ENCODE results near the gene GPR107.

Gene GPR107

DNA sequence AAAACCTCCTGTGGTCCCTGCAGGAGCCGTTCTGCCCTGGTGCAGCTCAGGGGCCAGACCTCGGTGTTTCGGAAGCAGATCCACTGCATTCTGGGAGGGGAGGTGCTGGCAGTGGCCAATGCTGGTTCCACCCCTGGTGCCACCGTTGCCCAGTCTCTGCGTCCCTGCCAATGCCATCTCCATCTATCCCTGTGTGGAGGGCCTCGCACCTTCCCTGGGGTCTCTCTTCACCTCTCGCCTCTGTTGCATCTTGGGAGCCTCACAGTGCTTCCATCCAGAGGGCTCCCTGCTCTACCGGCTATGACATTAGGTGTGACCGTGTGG, 133.8 kb downstream of the GPR107 start:
- Histone ChIP-seq H3K9ac (ENCODE audit: insufficient read length) (no peak overlapping the region), H3K4me3 (no peak overlapping the region)
- TF ChIP-seq FOXP2 (optimal IDR thresholded peaks at IDR 0.05; ENCODE audit: control extremely low read depth, extremely low read length, insufficient read depth) = no peak
- TF ChIP-seq POLR2AphosphoS5 (IDR thresholded peaks at IDR 0.05; ENCODE audit: borderline replicate concordance, low read depth, low read length) = no peak
- no peak for TF ChIP-seq EZH2 (IDR thresholded peaks at IDR 0.05)

DNA sequence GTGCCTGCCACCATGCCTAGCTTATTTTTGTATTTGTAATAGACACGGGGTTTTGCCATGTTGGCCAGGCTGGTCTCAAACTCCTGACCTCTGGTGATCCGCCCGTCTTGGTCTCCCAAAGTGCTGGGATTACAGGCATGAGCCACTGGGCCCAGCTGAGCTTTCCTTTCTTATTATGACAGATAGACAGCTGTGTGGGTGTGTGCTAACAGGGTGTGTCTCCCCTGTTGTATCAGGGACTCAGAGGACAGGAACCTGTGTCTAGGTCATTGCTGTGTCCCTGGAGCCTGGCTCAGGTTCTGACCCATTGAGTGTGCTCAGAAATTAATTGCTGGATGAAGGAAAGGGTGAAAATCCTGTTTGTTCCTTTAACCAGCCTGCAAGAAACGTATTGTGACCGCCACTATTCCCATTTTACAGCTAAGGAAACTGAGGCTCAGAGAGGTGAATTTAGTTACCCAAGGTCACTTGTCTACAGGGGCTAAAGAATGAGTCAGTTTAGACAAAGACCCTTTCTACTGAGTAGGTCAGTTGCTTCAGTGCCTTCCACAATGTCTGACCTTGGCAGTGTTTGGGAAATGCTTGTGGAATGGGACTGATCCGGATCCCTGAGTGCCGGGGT, 135.3 kb downstream of the GPR107 start:
- Histone ChIP-seq H3K9ac (ENCODE audit: insufficient read length) (no peak overlapping the region), H3K4me3 (no peak overlapping the region)
- DNase-seq (ENCODE audit: low read depth, low spot score) = no peak

More for the DNA sequence above, 133.8 kb downstream of the GPR107 start:
- H3K36me3 ChIP-seq (ENCODE audit: insufficient read depth, low read length) = no peaks in the 10 kb centered on the region
- no peaks in the 10 kb centered on the region for H3K9me3 ChIP-seq (ENCODE audit: low read depth, low read length)
- no peak overlapping the region for H3K27ac ChIP-seq
- no peak for DNase-seq (ENCODE audit: low read depth, low spot score)

More for the DNA sequence above, 135.3 kb downstream of the GPR107 start:
- H3K36me3 ChIP-seq (ENCODE audit: insufficient read depth, low read length) = no peaks in the 10 kb centered on the region
- TF ChIP-seq EZH2 (IDR thresholded peaks at IDR 0.05) (no peak), FOXP2 (optimal IDR thresholded peaks at IDR 0.05; ENCODE audit: control extremely low read depth, extremely low read length, insufficient read depth) (no peak), POLR2AphosphoS5 (IDR thresholded peaks at IDR 0.05; ENCODE audit: borderline replicate concordance, low read depth, low read length) (no peak)
- no peak overlapping the region for H3K27ac ChIP-seq
- no peaks in the 10 kb centered on the region for H3K9me3 ChIP-seq (ENCODE audit: low read depth, low read length)
